ENCODE measurements around the gene KBTBD4.
"Not testable (repeated sequence)": the region's sequence is repeated elsewhere in the genome, so short reads cannot be mapped to it uniquely, and the experiment has no call there.

DNA sequence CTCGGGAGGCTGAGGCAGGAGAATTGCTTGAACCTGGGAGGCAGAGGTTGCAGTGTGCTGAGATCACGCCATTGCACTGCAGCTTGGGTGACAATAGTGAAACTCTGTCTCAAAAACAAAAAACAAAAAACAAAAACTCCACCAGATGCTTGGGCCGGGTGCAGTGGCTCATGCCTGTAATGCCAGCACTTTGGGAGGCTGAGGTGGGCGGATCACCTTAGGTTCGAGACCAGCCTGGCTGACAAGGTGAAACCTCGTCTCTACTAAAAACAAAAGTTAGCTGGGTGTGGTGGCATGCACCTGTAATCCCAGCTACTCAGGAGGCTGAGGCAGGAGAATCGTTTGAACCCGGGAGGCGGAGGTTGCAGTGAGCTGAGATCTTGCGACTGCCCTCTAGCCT is 14.4 kb downstream of the KBTBD4 start:
- not testable (repeated sequence) for TF ChIP-seq CTCF (IDR thresholded peaks at IDR 0.05; ENCODE audit: low read length); EZH2 (IDR thresholded peaks at IDR 0.05; ENCODE audit: borderline replicate concordance, low read length)

Measured in OCI-LY1 (cell line).